ENCODE measurements around the gene CD47.
A peak's percentile ranks its signal among the peaks of the same experiment; 100 is the strongest.

Gene CD47

GRCh38 chr3:108125550-108126071, 34.8 kb upstream of the CD47 start:
- ATAC-seq (replicated peaks; ENCODE audit: extremely low read depth, poor library complexity, severe bottlenecking) (peak; percentile 60), DNase-seq (ENCODE audit: low spot score in 2 of 2) (peak; percentile 44 to 67)
- Mint-ChIP-seq H3K27me3 (no peaks in the 10 kb centered on the region), H3K4me3 (peak overlapping the region; percentile 78), H3K9me3 (peaks cover 6% of the 10 kb centered on the region), H3K4me1 (peaks cover 64% of the 10 kb centered on the region), H3K27ac (ENCODE audit: low read depth) (peak overlapping the region; percentile 96), H3K36me3 (ENCODE audit: insufficient read depth) (peaks cover 17% of the 10 kb centered on the region)

DNA sequence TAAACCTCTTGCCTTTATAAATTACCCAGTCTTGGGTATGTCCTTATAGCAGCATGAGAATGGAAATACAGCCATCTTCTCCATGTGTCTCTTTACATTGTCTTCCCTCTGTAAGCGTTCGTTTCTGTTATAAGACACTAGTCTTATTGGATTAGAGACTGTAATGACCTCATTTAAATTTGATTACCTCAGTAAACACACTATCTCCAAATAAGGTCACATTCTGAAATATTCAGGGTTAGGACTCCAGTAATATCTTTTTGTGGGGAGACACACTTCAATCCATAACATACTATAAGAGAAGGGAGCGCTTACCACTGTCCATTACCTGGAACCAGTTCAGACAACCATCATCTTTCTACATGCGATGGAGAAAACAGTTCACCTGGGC, 34.3 kb upstream of the CD47 start:
- DNase-seq (ENCODE audit: low spot score in 2 of 2) = no peak
- Mint-ChIP-seq H3K9me3 (peaks cover 6% of the 10 kb centered on the region), H3K27me3 (no peaks in the 10 kb centered on the region), H3K4me3 (peak overlapping the region; percentile 78), H3K36me3 (ENCODE audit: insufficient read depth) (peaks cover 17% of the 10 kb centered on the region), H3K27ac (ENCODE audit: low read depth) (peak overlapping the region; percentile 96), H3K4me1 (peaks cover 63% of the 10 kb centered on the region)
- peak; percentile 38 for ATAC-seq (replicated peaks; ENCODE audit: extremely low read depth, poor library complexity, severe bottlenecking)

- DNase-seq (ENCODE audit: low spot score in 2 of 2) (peak; percentile 21 to 62), ATAC-seq (replicated peaks; ENCODE audit: extremely low read depth, poor library complexity, severe bottlenecking) (peak; percentile 59)
- H3K4me1 Mint-ChIP-seq = peaks cover 60% of the 10 kb centered on the region
- H3K27me3 Mint-ChIP-seq = no peaks in the 10 kb centered on the region
- peak overlapping the region; percentile 78 for H3K4me3 Mint-ChIP-seq
- H3K36me3 Mint-ChIP-seq (ENCODE audit: insufficient read depth) = peaks cover 17% of the 10 kb centered on the region
- peaks cover 6% of the 10 kb centered on the region for H3K9me3 Mint-ChIP-seq
- H3K27ac Mint-ChIP-seq (ENCODE audit: low read depth) = peak overlapping the region; percentile 96
Observed at GRCh38 chr3:108124337-108125152, 33.7 kb upstream of the CD47 start.

- Mint-ChIP-seq H3K9me3 (peaks cover 12% of the 10 kb centered on the region), H3K36me3 (ENCODE audit: insufficient read depth) (peaks cover 17% of the 10 kb centered on the region), H3K4me3 (no peak overlapping the region), H3K27me3 (no peaks in the 10 kb centered on the region), H3K27ac (ENCODE audit: low read depth) (peak overlapping the region; percentile 96), H3K4me1 (peaks cover 58% of the 10 kb centered on the region)
- ATAC-seq (replicated peaks; ENCODE audit: extremely low read depth, poor library complexity, severe bottlenecking) (no peak), DNase-seq (ENCODE audit: low spot score in 2 of 2) (no peak)
Observed at GRCh38 chr3:108123326-108123725, 32.5 kb upstream of the CD47 start.

DNA sequence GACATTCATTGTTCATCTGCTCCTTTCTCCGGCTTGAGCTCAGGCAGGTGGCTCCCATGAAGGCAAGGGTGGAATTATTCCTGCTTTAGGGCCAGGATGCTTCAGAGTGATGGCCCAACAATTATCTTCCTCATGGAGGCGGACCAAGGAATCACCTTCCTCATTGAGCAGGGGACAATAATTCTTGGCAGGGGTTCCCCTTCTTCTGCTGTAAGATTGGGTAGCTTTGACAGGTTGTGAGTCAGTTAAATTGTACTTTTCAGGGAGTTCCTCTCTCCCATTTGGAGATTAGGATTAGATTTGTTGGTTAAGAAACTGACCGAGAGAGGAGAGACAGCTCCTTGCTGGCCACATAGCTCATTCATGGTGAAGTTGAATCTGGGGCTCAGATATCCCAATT, 31.4 kb upstream of the CD47 start:
- Mint-ChIP-seq H3K27me3 (no peaks in the 10 kb centered on the region), H3K27ac (ENCODE audit: low read depth) (no peak overlapping the region), H3K4me3 (no peak overlapping the region), H3K9me3 (peaks cover 10% of the 10 kb centered on the region), H3K4me1 (peaks cover 50% of the 10 kb centered on the region), H3K36me3 (ENCODE audit: insufficient read depth) (peaks cover 14% of the 10 kb centered on the region)
- no peak for ATAC-seq (replicated peaks; ENCODE audit: extremely low read depth, poor library complexity, severe bottlenecking)
- no peak for DNase-seq (ENCODE audit: low spot score in 2 of 2)

GRCh38 chr3:108119398-108120104, 28.7 kb upstream of the CD47 start:
- H3K4me1 Mint-ChIP-seq = peaks cover 27% of the 10 kb centered on the region
- H3K36me3 Mint-ChIP-seq (ENCODE audit: insufficient read depth) = peaks cover 6% of the 10 kb centered on the region
- no peak for DNase-seq (ENCODE audit: low spot score in 2 of 2)
- no peak overlapping the region for H3K27ac Mint-ChIP-seq (ENCODE audit: low read depth)
- H3K4me3 Mint-ChIP-seq = no peak overlapping the region
- H3K9me3 Mint-ChIP-seq = peaks cover 10% of the 10 kb centered on the region
- H3K27me3 Mint-ChIP-seq = no peaks in the 10 kb centered on the region
- no peak for ATAC-seq (replicated peaks; ENCODE audit: extremely low read depth, poor library complexity, severe bottlenecking)

- Mint-ChIP-seq H3K4me3 (no peak overlapping the region), H3K9me3 (peaks cover 10% of the 10 kb centered on the region), H3K27me3 (no peaks in the 10 kb centered on the region), H3K4me1 (peaks cover 13% of the 10 kb centered on the region), H3K27ac (ENCODE audit: low read depth) (no peak overlapping the region), H3K36me3 (ENCODE audit: insufficient read depth) (no peaks in the 10 kb centered on the region)
- no peak for ATAC-seq (replicated peaks; ENCODE audit: extremely low read depth, poor library complexity, severe bottlenecking)
- no peak for DNase-seq (ENCODE audit: low spot score in 2 of 2)
Observed at GRCh38 chr3:108118038-108118768, 27.4 kb upstream of the CD47 start.

DNA sequence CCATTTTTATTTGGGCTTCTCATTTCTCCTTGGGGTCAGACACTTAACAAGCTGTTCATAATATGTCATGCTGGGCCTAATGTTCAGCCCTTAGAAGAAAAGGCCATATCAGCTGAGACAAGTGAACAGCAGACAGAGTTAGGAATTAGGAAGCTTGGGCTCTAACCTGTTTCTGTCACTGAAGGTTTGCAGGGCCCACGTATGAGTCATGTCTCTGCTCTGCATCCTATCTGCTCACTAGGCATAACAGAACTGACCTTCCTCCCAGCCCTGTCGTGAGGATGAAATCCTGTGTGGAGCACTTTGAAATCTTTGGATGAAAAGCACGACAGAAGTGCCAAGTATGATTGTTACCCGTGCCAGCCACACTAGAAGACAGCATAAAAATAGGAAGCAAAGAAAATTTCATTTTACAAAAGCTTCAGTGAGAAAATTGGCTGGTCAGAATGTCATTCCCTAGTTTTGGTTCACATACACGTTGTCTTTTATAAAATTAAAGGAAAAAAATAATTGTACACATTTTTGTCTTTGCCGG, 26.5 kb upstream of the CD47 start:
- Mint-ChIP-seq H3K4me3 (no peak overlapping the region), H3K36me3 (ENCODE audit: insufficient read depth) (no peaks in the 10 kb centered on the region), H3K27ac (ENCODE audit: low read depth) (no peak overlapping the region), H3K9me3 (peaks cover 10% of the 10 kb centered on the region), H3K4me1 (peaks cover 13% of the 10 kb centered on the region), H3K27me3 (no peaks in the 10 kb centered on the region)
- ATAC-seq (replicated peaks; ENCODE audit: extremely low read depth, poor library complexity, severe bottlenecking) (no peak), DNase-seq (ENCODE audit: low spot score in 2 of 2) (no peak)

DNA sequence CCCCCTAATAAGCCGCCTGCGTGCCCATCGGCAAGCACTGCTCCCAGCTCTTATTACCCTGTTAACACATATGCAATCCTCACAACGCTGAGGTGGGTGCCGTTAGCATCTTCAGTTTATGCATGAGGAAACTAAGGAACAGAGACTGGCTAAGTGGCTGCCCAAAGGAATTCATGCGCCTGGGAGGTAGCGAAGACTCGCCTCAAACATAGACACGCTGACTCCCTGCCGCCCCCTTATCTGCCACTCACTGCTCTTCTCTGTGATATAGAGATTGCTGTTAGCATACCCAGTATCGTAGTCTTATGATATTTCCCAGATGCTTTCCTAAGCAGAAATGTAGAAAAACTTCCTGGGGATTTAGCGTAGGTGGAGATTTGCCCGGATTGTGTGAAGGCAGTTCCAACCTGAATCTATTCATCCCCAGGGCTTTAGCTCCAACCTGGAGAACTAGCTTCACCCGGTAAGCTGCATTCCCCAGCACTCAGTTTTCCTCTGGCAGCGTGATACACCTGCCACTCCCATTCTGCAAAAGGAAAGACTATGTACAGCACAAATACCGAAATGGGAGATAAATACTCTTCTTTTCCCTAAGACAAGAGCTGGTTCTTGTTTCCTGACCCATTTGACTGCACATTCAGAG, 23.7 kb upstream of the CD47 start:
- H3K36me3 Mint-ChIP-seq (ENCODE audit: insufficient read depth) = no peaks in the 10 kb centered on the region
- no peak overlapping the region for H3K4me3 Mint-ChIP-seq
- DNase-seq (ENCODE audit: low spot score in 2 of 2) (no peak), ATAC-seq (replicated peaks; ENCODE audit: extremely low read depth, poor library complexity, severe bottlenecking) (no peak)
- H3K27me3 Mint-ChIP-seq = no peaks in the 10 kb centered on the region
- peaks cover 10% of the 10 kb centered on the region for H3K4me1 Mint-ChIP-seq
- no peak overlapping the region for H3K27ac Mint-ChIP-seq (ENCODE audit: low read depth)
- H3K9me3 Mint-ChIP-seq = peaks cover 10% of the 10 kb centered on the region

DNA sequence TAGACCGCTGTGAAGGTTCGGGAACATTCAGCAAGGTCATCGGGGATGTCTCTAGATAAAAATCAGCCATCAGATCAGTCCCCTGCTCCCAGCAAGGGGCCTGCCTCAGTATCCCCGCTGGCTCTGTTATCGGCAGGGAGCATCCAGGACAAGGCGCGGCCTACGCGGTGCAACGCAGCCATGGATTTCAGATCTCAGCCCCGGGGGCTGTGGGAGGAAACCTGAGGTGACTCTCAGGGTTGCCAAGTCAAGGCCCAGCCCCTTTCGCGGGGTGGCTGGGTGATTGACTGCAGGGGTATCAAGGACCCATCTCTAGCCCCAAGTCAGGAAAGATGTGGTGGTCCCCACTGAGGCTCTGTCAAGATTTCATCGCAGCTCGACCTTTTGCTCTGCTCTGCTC, 23.1 kb upstream of the CD47 start:
- Mint-ChIP-seq H3K4me1 (peaks cover 4% of the 10 kb centered on the region), H3K36me3 (ENCODE audit: insufficient read depth) (no peaks in the 10 kb centered on the region)
- no peak for ATAC-seq (replicated peaks; ENCODE audit: extremely low read depth, poor library complexity, severe bottlenecking)

GRCh38 chr3:108110934-108111333, 20.1 kb upstream of the CD47 start:
- DNase-seq (ENCODE audit: low spot score in 2 of 2) (no peak), ATAC-seq (replicated peaks; ENCODE audit: extremely low read depth, poor library complexity, severe bottlenecking) (no peak)
- H3K9me3 Mint-ChIP-seq = no peaks in the 10 kb centered on the region
- H3K27ac Mint-ChIP-seq (ENCODE audit: low read depth) = no peak overlapping the region
- peaks cover 8% of the 10 kb centered on the region for H3K4me1 Mint-ChIP-seq
- no peaks in the 10 kb centered on the region for H3K27me3 Mint-ChIP-seq
- H3K36me3 Mint-ChIP-seq (ENCODE audit: insufficient read depth) = no peaks in the 10 kb centered on the region
- no peak overlapping the region for H3K4me3 Mint-ChIP-seq

More for the DNA sequence above, 23.1 kb upstream of the CD47 start:
- DNase-seq (ENCODE audit: low spot score in 2 of 2) = no peak
- peaks cover 4% of the 10 kb centered on the region for H3K9me3 Mint-ChIP-seq
- no peak overlapping the region for H3K4me3 Mint-ChIP-seq
- no peaks in the 10 kb centered on the region for H3K27me3 Mint-ChIP-seq
- no peak overlapping the region for H3K27ac Mint-ChIP-seq (ENCODE audit: low read depth)

DNA sequence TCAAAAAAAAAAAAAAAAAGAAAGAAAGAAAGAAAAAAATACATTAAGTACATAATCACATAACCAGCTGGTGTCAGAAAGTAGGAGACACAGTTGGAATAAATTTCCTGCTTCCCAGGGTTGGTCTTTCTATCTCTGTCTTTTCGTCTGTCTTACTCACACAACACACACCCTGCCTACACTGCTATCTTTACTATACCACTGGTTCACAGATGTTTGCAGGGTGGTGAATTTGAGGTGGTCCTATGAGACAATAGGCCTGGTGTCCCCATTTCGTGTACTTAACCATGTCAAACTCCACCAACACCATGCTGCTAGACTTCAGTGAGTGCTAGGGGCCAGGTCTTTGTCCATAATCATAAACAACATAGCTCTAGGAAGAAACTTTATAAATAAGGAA, 17.6 kb upstream of the CD47 start:
- Mint-ChIP-seq H3K9me3 (no peaks in the 10 kb centered on the region), H3K27me3 (no peaks in the 10 kb centered on the region), H3K4me1 (peaks cover 8% of the 10 kb centered on the region), H3K36me3 (ENCODE audit: insufficient read depth) (no peaks in the 10 kb centered on the region), H3K27ac (ENCODE audit: low read depth) (no peak overlapping the region), H3K4me3 (no peak overlapping the region)
- DNase-seq (ENCODE audit: low spot score in 2 of 2) = no peak
- no peak for ATAC-seq (replicated peaks; ENCODE audit: extremely low read depth, poor library complexity, severe bottlenecking)

All from central memory CD8-positive, alpha-beta T cell (primary cell).